Adrenal gland (tissue), 12 donors: Measurements from ENCODE around the gene CECR2. TPM values are rescaled to one million over a fixed set of nuclear protein-coding genes. Genes with fewer than 3 reads are reported as not detected.

Source experiments
- DNase-seq, 7 donors: peaks; one replicate each; pipeline ENCODE4 v3.0.0-alpha.2; 2019 to 2020
- H3K27ac ChIP-seq, 5 donors: fragments of 200-600 bp; sonication (generic) in 4 of 5; 1 replicate in 3 of 5; 2 replicates in 2 of 5; pipeline versions ENCODE4 v1.5.1 to v1.8.0; 2016 to 2020; ENCODE audit warnings: mild to moderate bottlenecking in 1 of 5
- H3K27me3 ChIP-seq: fragments of 200-600 bp; 2 replicates; pipeline ENCODE4 v1.8.0; 2021
- H3K36me3 ChIP-seq, 2 donors: fragments of 200-600 bp; replicated peaks in 1 of 2; 1 replicate in 1 of 2; 2 replicates in 1 of 2; pipeline versions ENCODE4 v1.5.1 to v1.8.0; 2018 to 2022
- H3K4me1 ChIP-seq, 2 donors: fragments of 200-600 bp; replicated peaks in 1 of 2; 1 replicate in 1 of 2; 2 replicates in 1 of 2; pipeline versions ENCODE4 v1.5.1 to v1.8.0; 2018 to 2021
- H3K4me3 ChIP-seq, 4 donors: fragments of 200-600 bp; sonication (generic) in 3 of 4; one replicate each; pipeline ENCODE4 v1.5.1; 2016 to 2018
- H3K9me3 ChIP-seq, 3 donors: fragments of 200-600 bp; sonication (generic) in 1 of 3; replicated peaks in 1 of 3; 1 replicate in 2 of 3; 2 replicates in 1 of 3; pipeline versions ENCODE4 v1.5.1 to v1.8.0; 2016 to 2021
- CTCF ChIP-seq, 6 experiments: fragments of 450-650 bp in 4 of 6; fragments of 200-600 bp in 2 of 6; sonication (generic) in 1 of 6; IDR thresholded peaks; 1 replicate in 5 of 6; 2 replicates in 1 of 6; pipeline versions ENCODE4 v1.5.1 to v1.8.0; 2016 to 2021; ENCODE audit warnings: antibody characterized with exemption in 6 of 6, mild to moderate bottlenecking in 2 of 6, moderate library complexity in 1 of 6
- POLR2A ChIP-seq, 2 donors: fragments of 450-650 bp; IDR thresholded peaks; one replicate each; pipeline ENCODE4 v1.6.1; 2017; ENCODE audit warnings: antibody characterized with exemption in 2 of 2, mild to moderate bottlenecking in 2 of 2, moderate library complexity in 1 of 2
- WGBS, 4 donors: extraction: QIAGEN DNeasy Blood & Tissue Kit in 2 of 4; methylation state at CpG; one replicate each; pipeline versions ENCODE4 v1.1.5 to v1.1.7; 2013 to 2017; 5-methylcytosine and 5-hydroxymethylcytosine counted together
- intact Hi-C, 2 donors: fragments of 100-400 bp; cut with DNase I; formaldehyde crosslinking; loops; one replicate each; pipeline versions ENCODE4 v1.14.1 to v1.15.0; 2022 to 2023
- polyA plus RNA-seq, 3 donors: library from polyadenylated mRNA; stranded (reverse); fragments of 200-250 nt in 2 of 3; fragments of 350-450 nt in 1 of 3; fragmentation: Illumina TruSeq in 1 of 3; extraction: RNeasy Lipid Tissue Mini Kit (QIAGEN cat#74804) in 1 of 3; gene quantifications; one replicate each; pipeline ENCODE4 v1.2.3, GENCODE V29; 2013 to 2014
- total RNA-seq, 9 donors: library from RNA; depleted of rRNA in 4 of 9; stranded (reverse); fragments of >200 nt in 4 of 9; fragments of 120-200 nt in 1 of 9; fragmentation: NEBNext Ultra II Directional in 1 of 9; extraction: Animal tissue kit (Norgen Biotek cat#: 25700) in 1 of 9; gene quantifications; one replicate each; pipeline versions ENCODE4 v1.1.0 to v1.2.4, GENCODE V29; 2013 to 2023
- donor health status: healthy with polysubstance abuse.
- donor health status: Bipolar disorder and iron deficiency.
- donor health status: DM: yes; HTN: yes; CAD: no.
- donor health status: DM: no; HTN: no; CAD: no.
- donor health status: DM: no; HTN: no; CAD: no.
- donor health status: DM: yes; HTN: yes; CAD: no.

Gene CECR2
- total and polyA plus RNA-seq, 12 donors = 0.20 to 1.7 (median 0.67) TPM

- WGBS, 4 donors = 86 to 95% (median 87%) methylated on average over 9 to 10 of the region's 10 CpGs
Measured at GRCh38 chr22:17549183-17549582, 179.9 kb downstream of the CECR2 start.

GRCh38 chr22:17549655-17550054 lies 180.4 kb downstream of the CECR2 start:
- 91 to 96% (median 93%) methylated on average over 5 of the region's 5 CpGs for WGBS, 4 donors
- intact Hi-C loops = loop anchor here in 1 of 2 donors (10.0 kb wide), 1 partner anchor 235 kb away; no protein-coding TSS in a partner anchor
- H3K4me3 ChIP-seq = no peak overlapping the region
- H3K36me3 ChIP-seq = no peaks in the 10 kb centered on the region
- no peaks in the 10 kb centered on the region for H3K4me1 ChIP-seq
- H3K27ac ChIP-seq = no peak overlapping the region
- no peaks in the 10 kb centered on the region for H3K27me3 ChIP-seq
- no peaks in the 10 kb centered on the region for H3K9me3 ChIP-seq
- TF ChIP-seq CTCF (IDR thresholded peaks at IDR 0.05) (no peak), POLR2A (IDR thresholded peaks at IDR 0.05) (no peak)
- DNase-seq = no peak

More at GRCh38 chr22:17549183-17549582, 179.9 kb downstream of the CECR2 start:
- no peak for DNase-seq
- Histone ChIP-seq H3K36me3 (no peaks in the 10 kb centered on the region), H3K4me3 (no peak overlapping the region), H3K9me3 (no peaks in the 10 kb centered on the region), H3K4me1 (no peaks in the 10 kb centered on the region), H3K27me3 (no peaks in the 10 kb centered on the region), H3K27ac (no peak overlapping the region)
- TF ChIP-seq POLR2A (IDR thresholded peaks at IDR 0.05) = no peak
- no peak for TF ChIP-seq CTCF (IDR thresholded peaks at IDR 0.05)
- intact Hi-C loops = no loop called here

- no peak for TF ChIP-seq CTCF (IDR thresholded peaks at IDR 0.05)
- no peak for TF ChIP-seq POLR2A (IDR thresholded peaks at IDR 0.05)
- DNase-seq = no peak
- Histone ChIP-seq H3K36me3 (no peaks in the 10 kb centered on the region), H3K27ac (no peak overlapping the region), H3K27me3 (no peaks in the 10 kb centered on the region), H3K4me1 (no peaks in the 10 kb centered on the region), H3K4me3 (no peak overlapping the region), H3K9me3 (no peaks in the 10 kb centered on the region)
- intact Hi-C loops = loop anchor here in 1 of 2 donors (10.0 kb wide), 1 partner anchor 232 kb away; no protein-coding TSS in a partner anchor
- WGBS, 4 donors = 59 to 75% (median 74%) methylated on average over 7 of the region's 7 CpGs
Measured at GRCh38 chr22:17552737-17553136, 183.5 kb downstream of the CECR2 start.

GRCh38 chr22:17554814-17555213 lies 185.6 kb downstream of the CECR2 start:
- Histone ChIP-seq H3K9me3 (no peaks in the 10 kb centered on the region), H3K36me3 (no peaks in the 10 kb centered on the region), H3K27me3 (no peaks in the 10 kb centered on the region), H3K4me1 (no peaks in the 10 kb centered on the region), H3K4me3 (no peak overlapping the region), H3K27ac (no peak overlapping the region)
- intact Hi-C loops = loop anchor here in 1 of 2 donors (10.0 kb wide), 1 partner anchor 230 kb away; no protein-coding TSS in a partner anchor
- no peak for TF ChIP-seq CTCF (IDR thresholded peaks at IDR 0.05)
- no peak for TF ChIP-seq POLR2A (IDR thresholded peaks at IDR 0.05)
- WGBS, 4 donors = 76 to 88% (median 81%) methylated on average over 4 of the region's 4 CpGs
- DNase-seq = no peak
